Measurements from ENCODE around the gene PTBP2.
"Not testable (repeated sequence)": the region's sequence is repeated elsewhere in the genome, so short reads cannot be mapped to it uniquely, and the experiment has no call there.

Gene PTBP2

GRCh38 chr1:96756789-96757188 is 35.2 kb downstream of the PTBP2 start:
- Mint-ChIP-seq H3K4me3 (no peak overlapping the region), H3K4me1 (ENCODE audit: low read depth) (peaks cover 1% of the 10 kb centered on the region), H3K9me3 (ENCODE audit: low read depth) (peaks cover 8% of the 10 kb centered on the region), H3K27me3 (no peaks in the 10 kb centered on the region), H3K36me3 (peaks cover 46% of the 10 kb centered on the region), H3K27ac (no peak overlapping the region)

DNA sequence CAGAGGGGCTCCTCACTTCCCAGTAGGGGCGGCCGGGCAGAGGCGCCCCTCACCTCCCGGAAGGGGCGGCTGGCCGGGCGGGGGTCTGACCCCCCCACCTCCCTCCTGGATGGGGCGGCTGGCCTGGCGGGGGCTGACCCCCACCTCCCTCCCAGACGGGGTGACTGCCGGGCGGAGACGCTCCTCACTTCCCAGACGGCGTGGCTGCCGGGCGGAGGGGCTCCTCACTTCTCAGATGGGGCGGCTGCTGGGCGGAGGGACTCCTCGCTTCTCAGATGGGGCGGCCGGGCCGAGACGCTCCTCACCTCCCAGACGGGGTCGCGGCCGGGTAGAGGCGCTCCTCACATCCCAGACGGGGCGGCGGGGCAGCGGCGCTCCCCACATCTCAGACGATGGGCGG is 41.0 kb downstream of the PTBP2 start:
- not testable (repeated sequence) for H3K27me3 Mint-ChIP-seq; H3K27ac Mint-ChIP-seq; H3K9me3 Mint-ChIP-seq (ENCODE audit: low read depth); H3K4me1 Mint-ChIP-seq (ENCODE audit: low read depth); H3K4me3 Mint-ChIP-seq
- peaks cover 26% of the 10 kb centered on the region for H3K36me3 Mint-ChIP-seq

DNA sequence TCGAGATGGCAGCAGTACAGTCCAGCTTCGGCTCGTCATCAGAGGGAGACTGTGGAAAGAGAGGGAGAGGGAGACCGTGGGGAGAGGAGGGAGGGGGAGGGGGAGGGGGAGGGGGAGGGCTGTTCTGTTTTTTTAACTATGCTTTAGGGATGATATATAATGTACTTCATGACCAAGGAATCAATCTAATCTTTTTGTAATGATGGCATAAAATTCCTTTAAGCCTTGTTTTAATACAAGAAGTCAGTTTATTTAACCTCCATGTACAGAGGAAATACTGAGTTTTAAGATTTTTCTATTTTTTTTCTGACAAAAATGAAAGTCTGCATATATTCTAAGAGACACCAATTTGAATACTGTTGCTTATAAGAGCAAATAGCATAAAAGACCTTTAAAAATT is 41.9 kb downstream of the PTBP2 start:
- H3K4me1 Mint-ChIP-seq (ENCODE audit: low read depth) = peaks cover 8% of the 10 kb centered on the region
- peaks cover 23% of the 10 kb centered on the region for H3K36me3 Mint-ChIP-seq
- H3K27ac Mint-ChIP-seq = no peak overlapping the region
- H3K9me3 Mint-ChIP-seq (ENCODE audit: low read depth) = peaks cover 8% of the 10 kb centered on the region
- H3K4me3 Mint-ChIP-seq = no peak overlapping the region
- no peaks in the 10 kb centered on the region for H3K27me3 Mint-ChIP-seq

DNA sequence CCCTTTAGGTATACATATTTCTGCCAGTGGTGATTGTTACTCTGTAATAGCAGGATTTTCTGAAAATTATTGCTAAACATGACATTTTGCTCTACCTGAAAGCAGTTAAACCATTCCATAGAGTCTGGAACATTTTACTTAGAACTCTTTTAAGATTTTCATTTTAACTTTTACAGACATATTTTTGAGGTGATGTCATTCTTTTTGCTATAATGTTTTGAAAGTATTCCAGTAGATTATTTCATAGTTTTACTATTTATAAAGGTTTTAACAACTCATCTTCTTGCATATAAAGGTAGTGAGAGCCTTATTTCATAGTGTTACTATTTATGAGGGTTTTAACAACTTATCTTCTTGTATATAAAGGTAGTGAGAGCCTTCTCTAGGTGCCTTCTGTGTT is 42.9 kb downstream of the PTBP2 start:
- peaks cover 17% of the 10 kb centered on the region for H3K36me3 Mint-ChIP-seq
- H3K4me1 Mint-ChIP-seq (ENCODE audit: low read depth) = peaks cover 9% of the 10 kb centered on the region
- H3K27me3 Mint-ChIP-seq = no peaks in the 10 kb centered on the region
- H3K4me3 Mint-ChIP-seq = no peak overlapping the region
- peaks cover 8% of the 10 kb centered on the region for H3K9me3 Mint-ChIP-seq (ENCODE audit: low read depth)
- no peak overlapping the region for H3K27ac Mint-ChIP-seq

GRCh38 chr1:96771847-96772246 is 50.3 kb downstream of the PTBP2 start:
- Mint-ChIP-seq H3K4me1 (ENCODE audit: low read depth) (peaks cover 2% of the 10 kb centered on the region), H3K9me3 (ENCODE audit: low read depth) (no peaks in the 10 kb centered on the region), H3K27ac (no peak overlapping the region), H3K27me3 (no peaks in the 10 kb centered on the region), H3K36me3 (peaks cover 11% of the 10 kb centered on the region), H3K4me3 (no peak overlapping the region)

- Mint-ChIP-seq H3K9me3 (ENCODE audit: low read depth) (no peaks in the 10 kb centered on the region), H3K4me3 (no peak overlapping the region), H3K27me3 (no peaks in the 10 kb centered on the region), H3K4me1 (ENCODE audit: low read depth) (peaks cover 2% of the 10 kb centered on the region), H3K27ac (no peak overlapping the region), H3K36me3 (peaks cover 11% of the 10 kb centered on the region)
Observed at GRCh38 chr1:96772349-96772748, 50.8 kb downstream of the PTBP2 start.

GRCh38 chr1:96772972-96773371 is 51.4 kb downstream of the PTBP2 start:
- Mint-ChIP-seq H3K9me3 (ENCODE audit: low read depth) (no peaks in the 10 kb centered on the region), H3K27ac (no peak overlapping the region), H3K36me3 (peaks cover 11% of the 10 kb centered on the region), H3K27me3 (no peaks in the 10 kb centered on the region), H3K4me3 (no peak overlapping the region), H3K4me1 (ENCODE audit: low read depth) (peaks cover 1% of the 10 kb centered on the region)

GRCh38 chr1:96782206-96782605 is 60.6 kb downstream of the PTBP2 start:
- H3K27me3 Mint-ChIP-seq = no peaks in the 10 kb centered on the region
- H3K27ac Mint-ChIP-seq = no peak overlapping the region
- H3K4me3 Mint-ChIP-seq = no peak overlapping the region
- no peaks in the 10 kb centered on the region for H3K4me1 Mint-ChIP-seq (ENCODE audit: low read depth)
- peaks cover 25% of the 10 kb centered on the region for H3K36me3 Mint-ChIP-seq
- H3K9me3 Mint-ChIP-seq (ENCODE audit: low read depth) = no peaks in the 10 kb centered on the region

GRCh38 chr1:96782856-96783255 is 61.3 kb downstream of the PTBP2 start:
- H3K9me3 Mint-ChIP-seq (ENCODE audit: low read depth) = no peaks in the 10 kb centered on the region
- no peaks in the 10 kb centered on the region for H3K4me1 Mint-ChIP-seq (ENCODE audit: low read depth)
- peaks cover 25% of the 10 kb centered on the region for H3K36me3 Mint-ChIP-seq
- H3K27me3 Mint-ChIP-seq = no peaks in the 10 kb centered on the region
- H3K27ac Mint-ChIP-seq = no peak overlapping the region
- no peak overlapping the region for H3K4me3 Mint-ChIP-seq

DNA sequence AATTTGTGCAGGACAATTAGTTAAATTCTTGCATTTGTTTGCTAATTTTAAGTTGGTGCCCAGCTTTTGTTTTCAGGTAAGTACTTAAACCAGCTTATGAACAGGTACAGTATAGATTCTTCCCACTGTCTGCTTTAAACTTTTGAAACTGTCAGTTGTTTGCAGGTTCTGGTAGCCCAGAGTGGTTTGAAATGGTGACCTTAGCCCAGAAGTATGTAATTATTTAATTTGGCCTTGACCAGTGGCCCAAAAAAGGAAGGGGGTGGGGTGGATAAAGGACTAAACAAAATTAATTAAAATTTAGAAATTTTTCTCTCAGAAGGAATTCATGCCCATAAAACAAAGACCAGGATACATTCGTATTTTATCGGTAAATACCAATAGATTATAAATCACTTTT is 69.0 kb downstream of the PTBP2 start:
- Mint-ChIP-seq H3K9me3 (ENCODE audit: low read depth) (no peaks in the 10 kb centered on the region), H3K4me3 (no peak overlapping the region), H3K4me1 (ENCODE audit: low read depth) (no peaks in the 10 kb centered on the region), H3K27ac (no peak overlapping the region), H3K36me3 (peaks cover 12% of the 10 kb centered on the region), H3K27me3 (no peaks in the 10 kb centered on the region)

GRCh38 chr1:96792220-96792619 is 70.6 kb downstream of the PTBP2 start:
- Mint-ChIP-seq H3K4me3 (no peak overlapping the region), H3K27ac (no peak overlapping the region), H3K9me3 (ENCODE audit: low read depth) (no peaks in the 10 kb centered on the region), H3K36me3 (peaks cover 20% of the 10 kb centered on the region), H3K27me3 (no peaks in the 10 kb centered on the region), H3K4me1 (ENCODE audit: low read depth) (no peaks in the 10 kb centered on the region)

- Mint-ChIP-seq H3K4me1 (ENCODE audit: low read depth) (peaks cover 22% of the 10 kb centered on the region), H3K36me3 (peaks cover 30% of the 10 kb centered on the region)
- not testable (repeated sequence) for H3K4me3 Mint-ChIP-seq; H3K27ac Mint-ChIP-seq; H3K27me3 Mint-ChIP-seq; H3K9me3 Mint-ChIP-seq (ENCODE audit: low read depth)
Observed at GRCh38 chr1:96801696-96802095, 80.1 kb downstream of the PTBP2 start.

GRCh38 chr1:96804648-96805047 is 83.1 kb downstream of the PTBP2 start:
- Mint-ChIP-seq H3K27me3 (no peaks in the 10 kb centered on the region), H3K27ac (no peak overlapping the region), H3K4me3 (no peak overlapping the region), H3K9me3 (ENCODE audit: low read depth) (no peaks in the 10 kb centered on the region), H3K36me3 (peaks cover 31% of the 10 kb centered on the region), H3K4me1 (ENCODE audit: low read depth) (peaks cover 31% of the 10 kb centered on the region)

GRCh38 chr1:96808191-96808590 is 86.6 kb downstream of the PTBP2 start:
- no peak overlapping the region for H3K4me3 Mint-ChIP-seq
- no peaks in the 10 kb centered on the region for H3K27me3 Mint-ChIP-seq
- H3K4me1 Mint-ChIP-seq (ENCODE audit: low read depth) = peaks cover 20% of the 10 kb centered on the region
- peaks cover 36% of the 10 kb centered on the region for H3K36me3 Mint-ChIP-seq
- no peak overlapping the region for H3K27ac Mint-ChIP-seq
- H3K9me3 Mint-ChIP-seq (ENCODE audit: low read depth) = no peaks in the 10 kb centered on the region

- Mint-ChIP-seq H3K27me3 (no peaks in the 10 kb centered on the region), H3K36me3 (peaks cover 16% of the 10 kb centered on the region), H3K9me3 (ENCODE audit: low read depth) (no peaks in the 10 kb centered on the region), H3K27ac (no peak overlapping the region), H3K4me3 (no peak overlapping the region), H3K4me1 (ENCODE audit: low read depth) (no peaks in the 10 kb centered on the region)
Observed at GRCh38 chr1:96815914-96816313, 94.3 kb downstream of the PTBP2 start.

- no peaks in the 10 kb centered on the region for H3K9me3 Mint-ChIP-seq (ENCODE audit: low read depth)
- no peaks in the 10 kb centered on the region for H3K27me3 Mint-ChIP-seq
- peaks cover 11% of the 10 kb centered on the region for H3K36me3 Mint-ChIP-seq
- no peaks in the 10 kb centered on the region for H3K4me1 Mint-ChIP-seq (ENCODE audit: low read depth)
- H3K4me3 Mint-ChIP-seq = no peak overlapping the region
- H3K27ac Mint-ChIP-seq = no peak overlapping the region
Observed at GRCh38 chr1:96820107-96820506, 98.5 kb downstream of the PTBP2 start.

GRCh38 chr1:96820671-96821070 is 99.1 kb downstream of the PTBP2 start:
- Mint-ChIP-seq H3K27me3 (no peaks in the 10 kb centered on the region), H3K4me3 (no peak overlapping the region), H3K27ac (no peak overlapping the region), H3K9me3 (ENCODE audit: low read depth) (no peaks in the 10 kb centered on the region), H3K36me3 (peaks cover 8% of the 10 kb centered on the region), H3K4me1 (ENCODE audit: low read depth) (no peaks in the 10 kb centered on the region)
